SK-N-SH (cell line): Measurements from ENCODE around the gene GARRE1.
"Not testable (repeated sequence)": the region's sequence is repeated elsewhere in the genome, so short reads cannot be mapped to it uniquely, and the experiment has no call there.

ENCODE experiments used
- EP300 ChIP-seq, 2 experiments: IDR thresholded peaks; 2 replicates each; pipeline versions ENCODE4 v1.4.0 to v1.6.1; 2012; ENCODE audit warnings: borderline replicate concordance in 1 of 2, low read depth in 1 of 2, low read length in 1 of 2
- EZH2phosphoT487 ChIP-seq: fragments of 200-600 bp; sonication (generic); IDR thresholded peaks from 2 replicates; pipeline ENCODE4 v1.6.1; 2017; ENCODE audit warnings: low read depth, mixed run types, mild to moderate bottlenecking, antibody characterized with exemption, moderate library complexity, borderline replicate concordance
- FOXM1 ChIP-seq: IDR thresholded peaks from 2 replicates; pipeline ENCODE4 v1.4.0; 2012; ENCODE audit warnings: low read depth, mild to moderate bottlenecking
- GATA2 ChIP-seq: sonication (generic); formaldehyde crosslinking; IDR thresholded peaks from 2 replicates; pipeline ENCODE4 v1.5.0; 2020; ENCODE audit warnings: mild to moderate bottlenecking, missing genetic modification reagents
- MEF2A ChIP-seq: IDR thresholded peaks from 2 replicates; pipeline ENCODE4 v1.4.0; 2012; ENCODE audit warnings: low read depth, borderline replicate concordance
- POLR2AphosphoS5 ChIP-seq: IDR thresholded peaks from 2 replicates; pipeline ENCODE4 v1.6.1; 2012; ENCODE audit warnings: low read depth, low read length
- SIN3A ChIP-seq: IDR thresholded peaks from 2 replicates; pipeline ENCODE4 v1.6.1; 2012; ENCODE audit warnings: low read depth, mild to moderate bottlenecking, low read length, moderate library complexity, borderline replicate concordance
- SMC3 ChIP-seq: IDR thresholded peaks from 2 replicates; pipeline ENCODE4 v1.6.1; 2012; ENCODE audit warnings: low read depth, low read length, improper control_type of control experiment
- TCF12 ChIP-seq: IDR thresholded peaks from 2 replicates; pipeline ENCODE4 v1.4.0; 2012
- TEAD4 ChIP-seq: IDR thresholded peaks from 2 replicates; pipeline ENCODE4 v1.4.0; 2012; ENCODE audit warnings: mild to moderate bottlenecking, borderline replicate concordance; ENCODE audit not compliant: insufficient read depth
- YY1 ChIP-seq: IDR thresholded peaks from 2 replicates; pipeline ENCODE4 v1.4.0; 2012; ENCODE audit warnings: low read depth, mild to moderate bottlenecking
- TF ChIP-seq, protein P1 (sequence below): fragments of 150-350 bp; IDR thresholded peaks from 2 replicates; pipeline ENCODE4 v1.6.1; 2017; ENCODE audit warnings: antibody characterized with exemption, low read length, low read depth, borderline replicate concordance
- TF ChIP-seq, protein P2 (sequence below): fragments of 200-600 bp; sonication (generic); IDR thresholded peaks from 2 replicates; pipeline ENCODE4 v1.6.1; 2017; ENCODE audit warnings: antibody characterized with exemption, mild to moderate bottlenecking, moderate library complexity
- TF ChIP-seq, protein P3 (sequence below): IDR thresholded peaks from 2 replicates; pipeline ENCODE4 v1.4.0; 2012; ENCODE audit warnings: low read depth

DNA sequence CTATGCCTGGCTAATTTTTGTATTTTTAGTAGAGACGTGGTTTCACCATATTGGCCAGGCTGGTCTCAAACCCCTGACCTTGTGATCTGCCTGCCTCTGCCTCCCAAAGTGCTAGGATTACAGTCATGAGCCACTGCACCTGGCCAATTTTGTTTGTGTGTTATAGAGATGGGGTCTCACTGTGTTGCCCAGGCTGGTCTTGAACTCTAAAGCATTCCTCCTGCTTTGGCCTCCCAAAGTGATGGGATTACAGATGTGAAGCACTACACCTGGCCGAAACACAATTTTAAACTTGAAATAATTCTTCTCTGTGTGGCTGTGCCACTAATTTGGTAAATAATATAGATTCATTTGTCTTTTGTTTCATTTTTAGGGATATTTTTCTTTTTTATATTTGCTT, 27.1 kb downstream of the GARRE1 start:
- not testable (repeated sequence) for TF ChIP-seq YY1; SIN3A; MEF2A; FOXM1; TEAD4; SMC3; EP300 (IDR thresholded peaks at IDR 0.05; ENCODE audit: borderline replicate concordance in 1 of 2, low read depth in 1 of 2, low read length in 1 of 2); POLR2AphosphoS5; GATA2 (CRISPR knock-in tag); EZH2phosphoT487; TCF12
- TF ChIP-seq, protein P1, sequence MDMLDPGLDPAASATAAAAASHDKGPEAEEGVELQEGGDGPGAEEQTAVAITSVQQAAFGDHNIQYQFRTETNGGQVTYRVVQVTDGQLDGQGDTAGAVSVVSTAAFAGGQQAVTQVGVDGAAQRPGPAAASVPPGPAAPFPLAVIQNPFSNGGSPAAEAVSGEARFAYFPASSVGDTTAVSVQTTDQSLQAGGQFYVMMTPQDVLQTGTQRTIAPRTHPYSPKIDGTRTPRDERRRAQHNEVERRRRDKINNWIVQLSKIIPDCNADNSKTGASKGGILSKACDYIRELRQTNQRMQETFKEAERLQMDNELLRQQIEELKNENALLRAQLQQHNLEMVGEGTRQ, result not testable (repeated sequence)
- TF ChIP-seq, protein P2, sequence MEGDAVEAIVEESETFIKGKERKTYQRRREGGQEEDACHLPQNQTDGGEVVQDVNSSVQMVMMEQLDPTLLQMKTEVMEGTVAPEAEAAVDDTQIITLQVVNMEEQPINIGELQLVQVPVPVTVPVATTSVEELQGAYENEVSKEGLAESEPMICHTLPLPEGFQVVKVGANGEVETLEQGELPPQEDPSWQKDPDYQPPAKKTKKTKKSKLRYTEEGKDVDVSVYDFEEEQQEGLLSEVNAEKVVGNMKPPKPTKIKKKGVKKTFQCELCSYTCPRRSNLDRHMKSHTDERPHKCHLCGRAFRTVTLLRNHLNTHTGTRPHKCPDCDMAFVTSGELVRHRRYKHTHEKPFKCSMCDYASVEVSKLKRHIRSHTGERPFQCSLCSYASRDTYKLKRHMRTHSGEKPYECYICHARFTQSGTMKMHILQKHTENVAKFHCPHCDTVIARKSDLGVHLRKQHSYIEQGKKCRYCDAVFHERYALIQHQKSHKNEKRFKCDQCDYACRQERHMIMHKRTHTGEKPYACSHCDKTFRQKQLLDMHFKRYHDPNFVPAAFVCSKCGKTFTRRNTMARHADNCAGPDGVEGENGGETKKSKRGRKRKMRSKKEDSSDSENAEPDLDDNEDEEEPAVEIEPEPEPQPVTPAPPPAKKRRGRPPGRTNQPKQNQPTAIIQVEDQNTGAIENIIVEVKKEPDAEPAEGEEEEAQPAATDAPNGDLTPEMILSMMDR, result not testable (repeated sequence)
- TF ChIP-seq, protein P3, sequence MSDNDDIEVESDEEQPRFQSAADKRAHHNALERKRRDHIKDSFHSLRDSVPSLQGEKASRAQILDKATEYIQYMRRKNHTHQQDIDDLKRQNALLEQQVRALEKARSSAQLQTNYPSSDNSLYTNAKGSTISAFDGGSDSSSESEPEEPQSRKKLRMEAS, result not testable (repeated sequence)
